Right ventricle myocardium inferior (tissue), 1 donor: Measurements from ENCODE around the gene CGREF1. TPM values are rescaled to one million over a fixed set of nuclear protein-coding genes. Genes with fewer than 3 reads are reported as not detected.
A peak's percentile ranks its signal among the peaks of the same experiment; 100 is the strongest.

Experiments used
- ATAC-seq: fragments of 200-7000 bp; cut with Tn5 transposase; one replicate; pipeline ENCODE4 v1.9.1; 2020; ENCODE audit warnings: mild to moderate bottlenecking, moderate library complexity
- DNase-seq: peaks from one replicate; pipeline ENCODE4 v3.0.0; 2021; ENCODE audit errors: missing footprints
- intact Hi-C: fragments of 100-400 bp; cut with DNase I; formaldehyde crosslinking; loops from one replicate; pipeline ENCODE4 v1.11.0; 2022
- total RNA-seq: library from RNA; stranded (reverse); fragmentation: NEBNext Ultra II Directional; extraction: Animal tissue kit (Norgen Biotek cat#: 25700); gene quantifications from one replicate; pipeline ENCODE4 v1.2.1, GENCODE V29; 2021
- donor health status: DM: no; HTN: yes; CAD: no; lungs with severe emphysema.

Gene CGREF1
- total RNA-seq, 1 donor from 2014 or later, result 0.84 TPM

DNA sequence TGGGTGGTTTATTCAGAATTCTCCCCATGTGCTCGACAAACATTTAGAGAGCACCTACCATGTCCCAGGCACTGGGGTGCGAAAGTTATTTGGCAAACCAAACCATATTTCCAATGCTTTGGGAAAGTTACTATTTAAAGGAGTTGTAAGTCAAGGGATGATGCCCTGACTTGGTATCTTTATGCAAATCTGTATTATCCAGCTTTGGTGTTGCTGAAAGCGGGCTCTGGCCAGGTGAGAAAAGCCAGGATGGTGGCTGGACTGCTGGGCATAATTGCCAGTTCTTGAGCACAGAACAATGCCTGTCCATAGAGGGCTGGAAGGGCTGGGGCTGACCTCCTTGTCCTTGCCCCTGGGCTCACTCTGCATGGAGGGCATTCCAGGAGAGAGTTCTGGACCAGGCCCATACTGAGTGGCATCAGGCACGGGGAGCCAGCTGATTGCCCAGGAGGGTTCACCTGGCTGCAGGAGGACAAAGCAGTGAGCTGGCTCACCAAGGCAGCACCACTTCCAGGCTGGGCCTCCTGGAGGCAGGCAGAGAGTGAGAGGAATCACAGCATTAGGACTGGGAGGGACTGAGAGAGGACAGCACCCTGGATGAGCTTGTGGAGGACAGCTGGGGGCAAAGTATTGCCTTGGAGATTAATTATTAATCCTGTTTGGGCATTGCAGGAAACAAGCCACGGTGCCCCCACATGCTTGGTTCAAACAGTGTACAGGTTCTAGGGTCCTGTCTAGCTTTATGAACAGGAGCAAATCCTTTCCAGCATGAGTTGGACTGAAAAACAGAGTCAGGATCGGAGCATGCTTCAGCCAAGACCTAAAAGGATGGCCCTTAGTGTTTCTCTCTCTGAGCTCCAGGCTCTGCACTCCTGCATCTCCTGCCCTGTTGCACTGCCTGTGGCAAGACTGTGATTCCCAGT, 25.2 kb downstream of the CGREF1 start:
- DNase-seq (peak; percentile 70), ATAC-seq (no peak)
- intact Hi-C loops, result no loop called here

DNA sequence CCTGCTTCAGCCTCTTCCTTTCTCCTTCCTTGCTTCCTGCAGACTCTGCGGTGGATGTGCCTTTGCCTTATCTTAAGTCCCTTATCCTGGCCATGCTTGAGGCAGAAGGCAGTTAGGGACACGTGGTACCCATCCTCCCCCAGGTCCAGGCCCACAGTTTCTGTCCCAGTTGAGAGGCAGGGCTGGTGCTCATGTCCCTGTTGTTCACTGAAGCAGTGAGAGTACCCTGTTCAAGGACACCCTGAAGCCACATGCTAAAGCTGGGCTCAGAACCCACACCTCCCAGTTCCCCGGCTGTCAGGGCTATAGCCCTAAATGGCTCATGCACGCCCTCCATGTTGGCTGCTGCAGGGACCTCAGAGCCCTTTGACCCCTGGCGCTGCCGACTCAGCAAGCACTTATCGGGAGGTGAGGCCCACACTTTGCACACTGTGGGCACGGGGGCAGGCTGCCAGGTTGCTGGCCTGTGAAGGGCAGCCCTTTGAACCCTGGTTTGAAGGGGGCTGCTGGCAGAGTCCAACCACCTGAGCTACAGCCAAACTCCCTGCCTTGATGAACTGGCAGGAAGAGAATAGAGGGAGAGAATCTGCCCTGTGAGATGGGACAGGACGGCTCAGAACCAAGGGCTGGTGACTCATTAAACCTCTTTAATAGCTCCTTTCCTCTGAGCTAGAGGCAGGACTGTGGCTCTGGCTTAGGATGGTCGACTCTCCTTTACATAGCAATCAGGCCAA, 26.1 kb downstream of the CGREF1 start:
- ATAC-seq (no peak), DNase-seq (peak; percentile 49)
- intact Hi-C loops, result no loop called here

DNA sequence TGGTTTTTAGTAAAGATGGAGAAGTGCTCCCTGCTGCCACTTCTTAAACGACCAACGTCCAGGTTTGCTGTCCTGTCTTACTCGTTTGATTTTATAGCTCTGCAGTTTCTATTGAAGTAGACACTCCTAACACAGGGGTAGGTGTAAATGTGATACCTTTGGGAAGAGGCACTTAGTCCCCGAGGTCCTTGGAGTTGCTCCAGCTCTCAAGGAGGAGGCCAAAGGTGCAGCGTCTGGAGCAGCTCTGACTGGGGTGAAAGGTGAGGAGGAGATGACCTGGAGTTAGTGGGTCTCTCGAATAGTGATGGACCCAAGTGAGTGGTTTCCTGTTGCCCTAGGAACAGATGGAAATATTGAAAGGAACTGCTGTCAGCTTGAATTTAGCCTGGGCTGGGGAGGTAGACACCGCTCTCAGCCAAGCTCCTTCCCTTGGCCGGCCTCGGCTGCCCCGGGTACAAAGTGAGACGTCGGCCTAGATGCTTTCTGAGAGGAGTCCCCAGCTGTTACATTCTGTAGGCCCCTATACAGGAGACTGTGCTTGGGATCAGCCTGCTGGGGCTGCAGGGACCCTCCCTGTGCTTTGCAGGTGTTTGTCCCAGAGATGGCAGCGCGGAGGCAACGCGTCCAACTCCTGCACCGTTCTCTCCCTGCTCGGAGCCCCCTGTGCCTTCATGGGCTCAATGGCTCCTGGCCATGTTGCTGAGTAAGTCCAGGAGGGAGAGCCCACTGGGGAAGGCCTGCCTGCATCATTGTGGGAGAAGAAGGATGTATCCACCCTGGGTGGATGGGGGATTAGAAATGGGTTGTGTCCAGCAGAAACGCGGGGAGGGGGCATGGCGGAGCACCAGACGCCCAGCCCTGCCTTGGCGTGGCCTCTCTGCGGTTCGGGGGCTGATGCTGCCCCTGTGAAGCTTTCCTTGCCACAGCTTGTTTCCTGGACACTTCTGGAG, 26.9 kb downstream of the CGREF1 start:
- intact Hi-C loops, result no loop called here
- ATAC-seq (no peak), DNase-seq (peak; percentile 34)

DNA sequence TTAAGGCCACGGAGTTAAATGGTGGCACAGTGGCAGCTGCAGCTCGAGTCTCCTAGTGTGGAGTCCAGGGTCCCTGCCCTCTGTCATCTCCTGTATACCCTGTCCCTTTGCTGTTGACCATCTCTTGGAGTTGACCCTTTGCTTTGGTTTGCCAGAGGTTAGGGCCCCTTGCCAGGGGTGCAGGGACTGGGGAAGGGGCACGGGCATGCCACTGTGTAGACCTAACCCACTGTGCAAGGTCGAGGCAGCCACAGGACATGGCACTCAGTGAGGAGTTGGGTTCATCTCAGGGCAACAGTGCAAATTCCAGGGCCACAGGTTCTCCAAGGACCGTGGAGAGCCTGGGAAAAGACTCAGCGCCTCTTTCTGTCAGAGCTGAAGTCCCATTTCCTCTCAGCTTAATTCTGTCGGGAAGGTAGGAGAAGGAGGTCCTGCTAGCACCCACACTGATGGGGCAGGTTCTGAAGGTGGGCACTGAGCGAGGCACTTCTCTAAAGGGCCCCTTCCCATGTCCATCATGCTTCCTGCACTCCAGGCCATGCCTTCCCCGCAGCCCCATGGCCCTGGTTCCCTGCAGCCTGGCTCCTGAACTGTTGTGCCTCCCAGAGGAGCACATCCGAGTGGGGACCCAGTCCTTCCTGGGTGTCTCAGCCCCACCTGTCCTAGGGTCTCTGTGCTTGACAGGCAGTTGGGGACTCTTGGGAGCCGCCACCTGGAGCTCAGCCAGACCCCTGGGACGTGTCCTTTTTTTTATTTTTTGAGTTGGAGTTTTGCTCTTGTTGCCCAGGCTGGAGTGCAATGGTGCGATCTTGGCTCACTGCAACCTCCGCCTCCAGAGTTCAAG, 29.6 kb downstream of the CGREF1 start:
- intact Hi-C loops, result loop anchor here (5.0 kb wide), 1 partner anchor 57 kb away; the partner anchor contains the start of gene TMEM214
- ATAC-seq (no peak), DNase-seq (peak; percentile 5)

DNA sequence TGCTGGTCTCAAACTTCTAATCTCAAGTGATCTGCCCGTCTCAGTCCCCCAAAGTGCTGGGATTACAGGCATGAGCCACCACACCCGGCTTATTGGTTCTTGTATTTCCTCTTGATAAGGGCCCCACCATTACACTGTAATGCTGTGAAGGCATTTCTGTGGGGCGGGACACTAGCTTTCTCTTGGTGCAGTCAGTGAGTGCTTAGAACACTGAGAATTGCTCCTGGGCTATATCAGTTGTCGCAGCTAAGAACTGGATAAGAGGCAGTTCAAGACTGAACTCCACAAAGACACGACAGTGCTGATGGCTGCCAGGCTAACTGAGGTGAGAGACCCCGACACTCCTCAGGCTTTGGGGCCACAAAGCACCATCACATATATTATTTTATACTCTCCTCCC, 30.3 kb downstream of the CGREF1 start:
- DNase-seq (no peak), ATAC-seq (no peak)
- intact Hi-C loops, result loop anchor here (5.0 kb wide), 1 partner anchor 56 kb away; the partner anchor contains the start of gene TMEM214

DNA sequence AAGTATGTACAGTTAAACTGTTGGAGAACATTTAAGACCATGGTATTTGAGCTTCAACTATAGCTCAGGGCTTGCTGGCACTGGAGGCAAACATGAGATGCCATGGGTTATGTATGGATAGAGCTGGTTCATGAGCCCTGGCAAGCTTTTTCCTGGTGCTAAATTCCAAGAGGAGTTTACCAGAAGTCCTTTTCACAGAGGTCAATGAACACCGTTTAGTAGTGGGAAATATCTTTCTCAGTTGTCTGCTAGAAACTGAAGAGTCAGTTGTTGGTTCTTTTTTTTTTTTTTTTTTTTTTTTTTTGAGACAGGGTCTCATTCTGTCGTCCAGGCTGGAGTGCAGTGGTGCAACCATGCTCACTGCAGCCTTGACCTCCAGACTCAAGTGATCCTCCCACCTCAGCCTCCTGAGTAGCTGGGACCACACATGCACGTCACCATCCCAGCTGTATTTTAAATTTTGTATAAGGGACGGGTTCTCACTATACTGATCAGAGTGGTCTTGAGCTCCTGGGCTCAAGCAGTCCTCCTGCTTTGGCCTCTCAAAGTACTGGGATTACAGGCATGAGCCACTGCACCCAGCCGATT, 31.0 kb downstream of the CGREF1 start:
- ATAC-seq, result no peak
- DNase-seq, result no peak
- intact Hi-C loops, result loop anchor here (2.0 to 5.0 kb wide), 2 partner anchors 56 to 127 kb away; partner anchors contain the start of gene TMEM214

DNA sequence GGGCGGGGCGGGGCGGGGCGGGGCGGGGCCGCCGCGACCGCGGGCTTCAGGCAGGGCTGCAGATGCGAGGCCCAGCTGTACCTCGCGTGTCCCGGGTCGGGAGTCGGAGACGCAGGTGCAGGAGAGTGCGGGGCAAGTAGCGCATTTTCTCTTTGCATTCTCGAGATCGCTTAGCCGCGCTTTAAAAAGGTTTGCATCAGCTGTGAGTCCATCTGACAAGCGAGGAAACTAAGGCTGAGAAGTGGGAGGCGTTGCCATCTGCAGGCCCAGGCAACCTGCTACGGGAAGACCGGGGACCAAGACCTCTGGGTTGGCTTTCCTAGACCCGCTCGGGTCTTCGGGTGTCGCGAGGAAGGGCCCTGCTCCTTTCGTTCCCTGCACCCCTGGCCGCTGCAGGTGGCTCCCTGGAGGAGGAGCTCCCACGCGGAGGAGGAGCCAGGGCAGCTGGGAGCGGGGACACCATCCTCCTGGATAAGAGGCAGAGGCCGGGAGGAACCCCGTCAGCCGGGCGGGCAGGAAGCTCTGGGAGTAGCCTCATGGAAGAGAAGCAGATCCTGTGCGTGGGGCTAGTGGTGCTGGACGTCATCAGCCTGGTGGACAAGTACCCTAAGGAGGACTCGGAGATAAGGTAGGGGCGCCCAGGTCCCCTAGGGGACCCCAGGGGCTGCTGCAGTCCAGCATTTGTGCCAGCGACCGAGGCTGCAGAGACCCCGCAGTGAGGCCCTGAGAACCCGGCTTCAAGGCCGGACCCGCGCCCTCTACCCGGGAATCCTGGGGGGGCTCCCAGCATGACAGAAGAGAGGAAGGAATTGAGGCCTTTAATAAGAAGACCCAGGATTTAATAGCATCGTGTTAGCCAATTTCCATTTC, 32.0 kb downstream of the CGREF1 start, which contains the start of gene KHK:
Gene KHK (plus strand): TSS at position 49 of the 870 bp plus-strand sequence. CDS start 488 bp downstream, at position 537.
- intact Hi-C loops, result loop anchor here (1.0 to 5.0 kb wide), 3 partner anchors 36 to 126 kb away; partner anchors contain the start of genes AGBL5 and TMEM214

DNA sequence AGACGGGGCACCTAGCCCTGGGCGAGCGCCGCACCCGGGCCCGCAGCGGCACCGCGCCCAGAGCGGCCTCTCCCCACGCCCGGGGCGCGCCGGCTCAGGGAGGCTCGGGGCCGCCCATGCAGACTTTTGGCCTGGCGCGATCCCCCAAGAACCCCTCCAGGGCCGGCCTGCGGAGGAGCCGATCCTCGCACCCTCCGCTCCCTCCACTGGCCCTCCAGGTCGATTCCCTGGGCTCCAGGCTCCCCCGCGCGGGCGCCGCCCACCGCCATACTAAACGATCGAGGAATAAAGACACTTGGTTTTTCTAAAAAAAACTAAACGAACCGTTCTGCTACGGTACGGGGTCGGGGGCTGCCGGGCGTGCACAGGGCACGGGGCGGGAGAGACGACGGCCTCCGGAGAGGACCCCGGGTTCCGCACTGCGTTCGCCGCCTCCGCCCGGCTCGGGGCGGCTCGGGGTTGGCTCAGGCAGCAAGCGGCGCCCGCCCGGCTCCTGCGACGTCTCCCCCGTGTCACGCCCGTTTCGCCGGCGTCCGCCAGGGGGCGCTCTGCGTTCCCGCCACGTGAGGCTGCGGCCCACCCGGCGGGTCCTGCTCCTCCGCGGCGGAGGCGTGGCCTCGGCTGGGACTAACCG, 32.7 kb downstream of the CGREF1 start:
- peak; percentile 93 for ATAC-seq
- peak; percentile 98 for DNase-seq
- intact Hi-C loops, result loop anchor here (1.0 to 5.0 kb wide), 3 partner anchors 35 to 125 kb away; partner anchors contain the start of genes AGBL5 and TMEM214

More for the DNA sequence above, 32.0 kb downstream of the CGREF1 start, which contains the start of gene KHK:
- ATAC-seq (no peak), DNase-seq (no peak)

DNA sequence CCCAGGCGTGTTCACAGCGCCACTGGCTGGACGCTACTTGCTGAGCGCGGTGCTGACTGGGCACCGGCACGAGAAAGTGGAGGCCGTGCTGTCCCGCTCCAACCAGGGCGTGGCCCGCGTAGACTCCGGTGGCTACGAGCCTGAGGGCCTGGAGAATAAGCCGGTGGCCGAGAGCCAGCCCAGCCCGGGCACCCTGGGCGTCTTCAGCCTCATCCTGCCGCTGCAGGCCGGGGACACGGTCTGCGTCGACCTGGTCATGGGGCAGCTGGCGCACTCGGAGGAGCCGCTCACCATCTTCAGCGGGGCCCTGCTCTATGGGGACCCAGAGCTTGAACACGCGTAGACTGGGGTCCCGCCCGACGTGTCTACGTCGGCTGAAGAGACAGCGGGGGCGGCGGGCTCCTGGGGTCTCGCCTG, 33.2 kb downstream of the CGREF1 start:
- intact Hi-C loops, result loop anchor here (1.0 to 5.0 kb wide), 3 partner anchors 34 to 125 kb away; partner anchors contain the start of genes AGBL5 and TMEM214
- peak; percentile 92 for DNase-seq
- ATAC-seq, result peak; percentile 62

DNA sequence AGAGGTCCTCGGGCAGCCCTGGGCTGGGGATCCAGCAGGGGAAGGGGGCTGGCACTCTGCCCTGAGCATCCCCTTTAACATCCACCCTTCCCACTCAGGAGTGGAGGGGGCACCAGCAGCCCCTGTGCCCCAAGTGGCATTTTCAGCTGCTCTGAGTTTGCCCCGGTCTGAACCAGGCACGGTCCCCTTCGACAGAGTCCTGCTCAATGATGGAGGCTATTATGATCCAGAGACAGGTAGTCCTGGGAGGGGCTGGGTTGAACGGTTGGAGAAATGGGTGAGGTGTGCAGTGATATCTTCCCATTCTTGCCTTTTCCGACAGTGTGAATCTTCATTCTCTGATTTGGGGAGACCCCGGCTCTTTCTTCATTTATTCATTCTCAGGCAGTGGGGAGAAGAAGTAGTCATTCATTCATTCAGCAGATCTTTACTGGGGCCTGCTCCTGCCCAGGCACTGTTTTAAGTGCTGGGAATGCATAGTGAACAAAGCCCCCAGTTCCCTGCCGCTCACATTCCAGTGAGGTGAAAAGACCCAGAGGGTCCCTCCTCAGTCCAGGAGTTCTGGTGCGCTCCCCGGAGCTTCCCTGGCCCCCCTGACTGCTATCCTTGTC, 33.8 kb downstream of the CGREF1 start:
- intact Hi-C loops, result loop anchor here (5.0 kb wide), 1 partner anchor 53 kb away; the partner anchor contains the start of gene TMEM214
- ATAC-seq, result no peak
- DNase-seq, result no peak

DNA sequence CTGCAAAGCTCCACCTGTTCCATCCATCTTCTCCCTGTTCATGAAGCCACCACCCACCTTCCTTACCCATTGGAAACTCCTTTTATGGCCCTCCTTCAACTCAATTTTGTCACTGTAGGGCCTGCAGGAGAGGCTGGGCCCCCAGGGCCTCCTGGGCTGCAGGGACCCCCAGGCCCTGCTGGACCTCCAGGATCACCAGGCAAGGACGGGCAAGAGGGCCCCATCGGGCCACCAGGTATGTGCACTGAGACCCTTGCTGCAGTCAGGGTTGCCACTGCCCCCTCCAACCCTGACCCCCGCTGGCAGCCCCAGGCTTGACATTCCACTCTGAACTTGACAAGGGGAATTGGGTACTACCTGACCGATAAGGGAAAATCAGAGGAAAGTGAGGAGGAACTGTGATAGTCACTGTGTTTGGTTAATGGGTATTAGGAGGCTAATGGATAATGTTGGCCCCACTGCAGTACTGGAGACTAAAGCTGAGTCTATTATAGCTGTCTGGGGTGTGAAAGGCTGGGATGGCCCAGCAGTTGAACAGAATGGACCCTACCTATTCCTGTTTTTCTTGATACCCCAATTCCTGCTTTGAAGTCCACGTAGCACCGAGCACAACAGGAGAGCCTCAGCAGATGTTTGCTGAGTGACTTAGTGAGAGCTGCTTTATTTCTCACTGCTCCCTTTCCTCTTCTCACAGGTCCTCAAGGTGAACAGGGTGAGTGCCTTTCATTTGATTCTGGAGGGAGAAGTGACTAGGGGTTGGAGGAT, 34.4 kb downstream of the CGREF1 start:
- ATAC-seq (no peak), DNase-seq (no peak)
- intact Hi-C loops, result loop anchor here (5.0 kb wide), 1 partner anchor 52 kb away; the partner anchor contains the start of gene TMEM214

DNA sequence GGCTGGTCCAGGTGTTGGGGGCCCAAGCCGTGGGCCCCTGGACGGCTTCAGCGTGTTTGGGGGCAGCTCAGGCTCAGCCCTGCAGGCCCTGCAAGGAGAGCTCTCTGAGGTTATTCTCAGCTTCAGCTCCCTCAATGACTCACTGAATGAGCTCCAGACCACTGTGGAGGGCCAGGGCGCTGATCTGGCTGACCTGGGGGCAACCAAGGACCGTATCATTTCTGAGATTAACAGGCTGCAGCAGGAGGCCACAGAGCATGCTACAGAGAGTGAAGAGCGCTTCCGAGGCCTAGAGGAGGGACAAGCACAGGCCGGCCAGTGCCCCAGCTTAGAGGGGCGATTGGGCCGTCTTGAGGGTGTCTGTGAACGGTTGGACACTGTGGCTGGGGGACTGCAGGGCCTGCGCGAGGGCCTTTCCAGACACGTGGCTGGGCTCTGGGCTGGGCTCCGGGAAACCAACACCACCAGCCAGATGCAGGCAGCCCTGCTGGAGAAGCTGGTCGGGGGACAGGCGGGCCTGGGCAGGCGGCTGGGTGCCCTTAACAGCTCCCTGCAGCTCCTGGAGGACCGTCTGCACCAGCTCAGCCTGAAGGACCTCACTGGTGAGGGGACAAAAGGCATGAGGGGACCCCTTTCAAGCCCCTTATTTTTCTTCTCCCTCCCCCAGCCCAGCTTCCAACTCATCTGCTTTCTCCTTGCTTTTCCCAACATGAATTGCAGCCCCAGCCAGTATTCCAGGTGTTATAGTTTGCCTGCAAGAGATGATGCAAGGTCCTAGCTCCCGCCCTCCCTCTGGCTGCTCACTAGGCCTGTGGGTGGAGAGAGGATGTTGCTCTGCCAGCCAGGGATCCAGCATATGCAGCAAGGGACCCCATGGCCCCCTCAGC, 35.3 kb downstream of the CGREF1 start:
- DNase-seq (no peak), ATAC-seq (no peak)
- intact Hi-C loops, result no loop called here

DNA sequence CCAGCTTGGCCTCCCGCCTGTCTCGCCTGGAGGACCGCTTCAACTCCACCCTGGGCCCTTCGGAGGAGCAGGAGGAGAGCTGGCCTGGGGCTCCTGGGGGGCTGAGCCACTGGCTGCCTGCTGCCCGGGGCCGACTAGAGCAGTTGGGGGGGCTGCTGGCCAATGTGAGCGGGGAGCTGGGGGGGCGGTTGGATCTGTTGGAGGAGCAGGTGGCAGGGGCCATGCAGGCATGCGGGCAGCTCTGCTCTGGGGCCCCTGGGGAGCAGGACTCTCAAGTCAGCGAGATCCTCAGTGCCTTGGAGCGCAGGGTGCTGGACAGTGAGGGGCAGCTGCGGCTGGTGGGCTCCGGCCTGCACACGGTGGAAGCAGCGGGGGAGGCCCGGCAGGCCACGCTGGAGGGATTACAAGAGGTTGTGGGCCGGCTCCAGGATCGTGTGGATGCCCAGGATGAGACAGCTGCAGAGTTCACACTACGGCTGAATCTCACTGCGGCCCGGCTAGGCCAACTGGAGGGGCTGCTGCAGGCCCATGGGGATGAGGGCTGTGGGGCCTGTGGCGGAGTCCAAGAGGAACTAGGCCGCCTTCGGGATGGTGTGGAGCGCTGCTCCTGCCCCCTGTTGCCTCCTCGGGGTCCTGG, 36.0 kb downstream of the CGREF1 start:
- DNase-seq (no peak), ATAC-seq (no peak)
- intact Hi-C loops, result no loop called here
